Measurements from ENCODE around the gene IQCM. TPM values are rescaled to one million over a fixed set of nuclear protein-coding genes. Genes with fewer than 3 reads are reported as not detected.

The IQCM gene
- total RNA-seq, 2 experiments from 2014 or later: not detected

DNA sequence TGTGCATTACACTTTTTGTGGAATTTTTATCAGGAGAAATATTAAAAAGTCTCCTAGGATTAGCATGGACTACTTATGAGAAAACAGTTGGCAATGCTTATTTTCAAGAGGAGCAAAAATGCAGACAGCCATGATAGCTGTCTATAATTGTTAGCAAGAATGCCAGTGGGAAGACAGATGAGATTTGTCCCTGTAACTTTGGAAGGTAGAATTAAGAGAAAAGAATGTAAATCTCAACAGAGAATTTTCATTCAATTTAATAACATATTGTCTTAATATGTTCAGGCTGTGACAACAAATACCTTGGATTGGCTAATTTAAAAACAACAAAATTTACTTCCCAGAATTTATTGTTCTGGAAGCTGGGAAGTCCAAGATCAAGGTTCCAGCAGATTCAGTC is 349.2 kb downstream of the IQCM start:
- DNase-seq (ENCODE audit: low spot score): no peak
- Histone ChIP-seq H3K4me2 (ENCODE audit: low read length) (no peak overlapping the region), H3K79me2 (ENCODE audit: insufficient read depth, low read depth, low read length) (no peaks in the 10 kb centered on the region), H4K20me1 (ENCODE audit: insufficient read depth, low read length) (no peaks in the 10 kb centered on the region), H3K9me3 (ENCODE audit: low read length) (no peaks in the 10 kb centered on the region), H3K4me1 (ENCODE audit: insufficient read depth, low read length, poor library complexity, severe bottlenecking) (no peaks in the 10 kb centered on the region), H3K27ac (ENCODE audit: low read depth, low read length, poor library complexity, severe bottlenecking) (no peak overlapping the region), H3K36me3 (ENCODE audit: insufficient read depth, low read length) (no peaks in the 10 kb centered on the region), H3K9me2 (ENCODE audit: insufficient read depth, low read length) (no peaks in the 10 kb centered on the region), H2AFZ (ENCODE audit: low read length) (no peak overlapping the region), H3K4me3 (ENCODE audit: low read depth, low read length, poor library complexity, severe bottlenecking) (no peak overlapping the region)
- TF ChIP-seq, protein P1, sequence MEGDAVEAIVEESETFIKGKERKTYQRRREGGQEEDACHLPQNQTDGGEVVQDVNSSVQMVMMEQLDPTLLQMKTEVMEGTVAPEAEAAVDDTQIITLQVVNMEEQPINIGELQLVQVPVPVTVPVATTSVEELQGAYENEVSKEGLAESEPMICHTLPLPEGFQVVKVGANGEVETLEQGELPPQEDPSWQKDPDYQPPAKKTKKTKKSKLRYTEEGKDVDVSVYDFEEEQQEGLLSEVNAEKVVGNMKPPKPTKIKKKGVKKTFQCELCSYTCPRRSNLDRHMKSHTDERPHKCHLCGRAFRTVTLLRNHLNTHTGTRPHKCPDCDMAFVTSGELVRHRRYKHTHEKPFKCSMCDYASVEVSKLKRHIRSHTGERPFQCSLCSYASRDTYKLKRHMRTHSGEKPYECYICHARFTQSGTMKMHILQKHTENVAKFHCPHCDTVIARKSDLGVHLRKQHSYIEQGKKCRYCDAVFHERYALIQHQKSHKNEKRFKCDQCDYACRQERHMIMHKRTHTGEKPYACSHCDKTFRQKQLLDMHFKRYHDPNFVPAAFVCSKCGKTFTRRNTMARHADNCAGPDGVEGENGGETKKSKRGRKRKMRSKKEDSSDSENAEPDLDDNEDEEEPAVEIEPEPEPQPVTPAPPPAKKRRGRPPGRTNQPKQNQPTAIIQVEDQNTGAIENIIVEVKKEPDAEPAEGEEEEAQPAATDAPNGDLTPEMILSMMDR (conservative IDR thresholded peaks at IDR 0.05; ENCODE audit: low read length): no peak
- no peak for TF ChIP-seq EZH2phosphoT487 (IDR thresholded peaks at IDR 0.05; ENCODE audit: borderline replicate concordance, low read depth, low read length)
- intact Hi-C loops (cut with micrococcal nuclease; ENCODE audit: unreplicated experiment): no loop called here
- BruUV-seq (replicated peaks): no TSS peak
- POLR2A ChIA-PET: no interaction called here
- CTCF ChIA-PET (ENCODE audit: unreplicated experiment): no interaction called here

DNA sequence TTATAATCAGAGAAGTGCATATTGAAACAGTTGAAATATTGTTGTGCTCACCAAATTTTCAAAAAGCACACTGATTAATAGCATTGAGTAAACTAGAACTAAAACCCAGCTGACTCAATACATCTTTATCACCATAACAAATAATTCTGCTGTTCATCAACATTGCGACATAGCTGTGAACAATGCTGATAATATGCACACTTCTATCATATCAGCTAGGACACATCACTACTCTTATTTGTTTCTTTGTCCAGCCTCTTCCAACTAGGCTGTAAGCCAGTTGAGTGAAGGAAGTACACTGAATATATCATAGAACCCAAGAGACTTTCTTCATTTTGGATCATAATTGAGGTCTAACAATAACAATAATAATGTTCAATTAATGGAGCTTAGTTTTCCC is 349.7 kb downstream of the IQCM start:
- no peak overlapping the region for H3K27ac ChIP-seq (ENCODE audit: low read depth, low read length, poor library complexity, severe bottlenecking)
- CTCF ChIA-PET (ENCODE audit: unreplicated experiment): no interaction called here

DNA sequence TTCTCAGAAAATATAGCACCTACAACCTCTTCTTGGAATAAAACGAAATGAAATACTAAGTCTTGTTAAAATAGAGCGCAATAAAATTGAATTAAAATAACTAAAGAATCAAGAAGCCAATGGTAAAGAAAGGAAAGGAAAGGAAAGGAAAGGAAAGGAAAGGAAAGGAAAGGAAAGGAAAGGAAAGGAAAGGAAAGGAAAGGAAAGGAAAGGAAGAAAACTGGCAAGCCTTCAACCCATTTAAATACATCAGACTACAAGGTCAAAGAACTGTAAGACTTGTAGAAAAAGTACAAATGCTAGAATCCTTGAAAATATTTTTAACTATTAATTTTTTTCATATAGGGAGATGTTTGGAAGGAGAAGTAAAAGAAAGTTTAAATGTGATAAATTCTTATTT is 372.1 kb downstream of the IQCM start:
- no peak overlapping the region for H3K27ac ChIP-seq (ENCODE audit: low read depth, low read length, poor library complexity, severe bottlenecking)
- intact Hi-C loops (cut with micrococcal nuclease; ENCODE audit: unreplicated experiment): no loop called here
- BruUV-seq (replicated peaks): no TSS peak
- no peak for TF ChIP-seq EZH2phosphoT487 (IDR thresholded peaks at IDR 0.05; ENCODE audit: borderline replicate concordance, low read depth, low read length)
- TF ChIP-seq, protein P1 (conservative IDR thresholded peaks at IDR 0.05; ENCODE audit: low read length): no peak
- DNase-seq (ENCODE audit: low spot score): no peak
- CTCF ChIA-PET (ENCODE audit: unreplicated experiment): no interaction called here
- no peak overlapping the region for H2AFZ ChIP-seq (ENCODE audit: low read length)
- H3K36me3 ChIP-seq (ENCODE audit: insufficient read depth, low read length): no peaks in the 10 kb centered on the region
- no peak overlapping the region for H3K4me2 ChIP-seq (ENCODE audit: low read length)
- POLR2A ChIA-PET: interaction anchor here (0.7 kb wide), 1 partner anchor 29 kb away, joined by 3 read pairs; no protein-coding TSS in a partner anchor
- H3K9me2 ChIP-seq (ENCODE audit: insufficient read depth, low read length): no peaks in the 10 kb centered on the region
- no peaks in the 10 kb centered on the region for H4K20me1 ChIP-seq (ENCODE audit: insufficient read depth, low read length)
- H3K4me1 ChIP-seq (ENCODE audit: insufficient read depth, low read length, poor library complexity, severe bottlenecking): no peaks in the 10 kb centered on the region
- H3K79me2 ChIP-seq (ENCODE audit: insufficient read depth, low read depth, low read length): no peaks in the 10 kb centered on the region
- no peaks in the 10 kb centered on the region for H3K9me3 ChIP-seq (ENCODE audit: low read length)
- no peak overlapping the region for H3K4me3 ChIP-seq (ENCODE audit: low read depth, low read length, poor library complexity, severe bottlenecking)

More for the DNA sequence above, 349.7 kb downstream of the IQCM start:
- Histone ChIP-seq H3K4me2 (ENCODE audit: low read length) (no peak overlapping the region), H3K9me3 (ENCODE audit: low read length) (no peaks in the 10 kb centered on the region), H3K79me2 (ENCODE audit: insufficient read depth, low read depth, low read length) (no peaks in the 10 kb centered on the region), H3K9me2 (ENCODE audit: insufficient read depth, low read length) (no peaks in the 10 kb centered on the region), H2AFZ (ENCODE audit: low read length) (no peak overlapping the region), H3K4me3 (ENCODE audit: low read depth, low read length, poor library complexity, severe bottlenecking) (no peak overlapping the region), H4K20me1 (ENCODE audit: insufficient read depth, low read length) (no peaks in the 10 kb centered on the region), H3K4me1 (ENCODE audit: insufficient read depth, low read length, poor library complexity, severe bottlenecking) (no peaks in the 10 kb centered on the region), H3K36me3 (ENCODE audit: insufficient read depth, low read length) (no peaks in the 10 kb centered on the region)
- no peak for DNase-seq (ENCODE audit: low spot score)
- TF ChIP-seq, protein P1 (conservative IDR thresholded peaks at IDR 0.05; ENCODE audit: low read length): no peak
- no peak for TF ChIP-seq EZH2phosphoT487 (IDR thresholded peaks at IDR 0.05; ENCODE audit: borderline replicate concordance, low read depth, low read length)
- no TSS peak for BruUV-seq (replicated peaks)
- intact Hi-C loops (cut with micrococcal nuclease; ENCODE audit: unreplicated experiment): no loop called here
- POLR2A ChIA-PET: no interaction called here
